ENCODE measurements around the gene PARP14.
"Not testable (repeated sequence)": the region's sequence is repeated elsewhere in the genome, so short reads cannot be mapped to it uniquely, and the experiment has no call there.

PARP14 gene

GRCh38 chr3:122719273-122719921 is 38.8 kb downstream of the PARP14 start:
- H3K36me3 ChIP-seq (ENCODE audit: insufficient read depth, low read length) = peaks cover 87% of the 10 kb centered on the region
- no peaks in the 10 kb centered on the region for H3K79me2 ChIP-seq (ENCODE audit: control insufficient read depth, insufficient read depth, low read length, unreplicated experiment)
- H3K4me3 ChIP-seq (ENCODE audit: low read depth, low read length) = no peak overlapping the region
- H3K4me1 ChIP-seq (ENCODE audit: control insufficient read depth, insufficient read depth, low read length, unreplicated experiment) = no peaks in the 10 kb centered on the region
- no peak overlapping the region for H3K27ac ChIP-seq (ENCODE audit: low read depth, low read length)
- no peak overlapping the region for H2AFZ ChIP-seq (ENCODE audit: low read length, unreplicated experiment)
- no peaks in the 10 kb centered on the region for H3K27me3 ChIP-seq (ENCODE audit: insufficient read depth, low read length)

- Histone ChIP-seq H3K4me3 (ENCODE audit: low read depth, low read length) (no peak overlapping the region), H3K36me3 (ENCODE audit: insufficient read depth, low read length) (peaks cover 70% of the 10 kb centered on the region), H3K4me1 (ENCODE audit: control insufficient read depth, insufficient read depth, low read length, unreplicated experiment) (no peaks in the 10 kb centered on the region), H3K27me3 (ENCODE audit: insufficient read depth, low read length) (no peaks in the 10 kb centered on the region), H2AFZ (ENCODE audit: low read length, unreplicated experiment) (no peak overlapping the region), H3K27ac (ENCODE audit: low read depth, low read length) (no peak overlapping the region), H3K79me2 (ENCODE audit: control insufficient read depth, insufficient read depth, low read length, unreplicated experiment) (no peaks in the 10 kb centered on the region)
Observed at GRCh38 chr3:122725106-122725505, 44.5 kb downstream of the PARP14 start.

- Histone ChIP-seq H3K36me3 (ENCODE audit: insufficient read depth, low read length) (peaks cover 52% of the 10 kb centered on the region), H3K79me2 (ENCODE audit: control insufficient read depth, insufficient read depth, low read length, unreplicated experiment) (no peaks in the 10 kb centered on the region)
Observed at GRCh38 chr3:122727294-122727693, 46.7 kb downstream of the PARP14 start.

GRCh38 chr3:122727766-122728165 is 47.1 kb downstream of the PARP14 start:
- no peaks in the 10 kb centered on the region for H3K27me3 ChIP-seq (ENCODE audit: insufficient read depth, low read length)
- no peak overlapping the region for H2AFZ ChIP-seq (ENCODE audit: low read length, unreplicated experiment)
- peaks cover 47% of the 10 kb centered on the region for H3K36me3 ChIP-seq (ENCODE audit: insufficient read depth, low read length)
- H3K27ac ChIP-seq (ENCODE audit: low read depth, low read length) = no peak overlapping the region
- no peaks in the 10 kb centered on the region for H3K4me1 ChIP-seq (ENCODE audit: control insufficient read depth, insufficient read depth, low read length, unreplicated experiment)
- no peak overlapping the region for H3K4me3 ChIP-seq (ENCODE audit: low read depth, low read length)
- no peaks in the 10 kb centered on the region for H3K79me2 ChIP-seq (ENCODE audit: control insufficient read depth, insufficient read depth, low read length, unreplicated experiment)

More at GRCh38 chr3:122727294-122727693, 46.7 kb downstream of the PARP14 start:
- Histone ChIP-seq H3K4me3 (ENCODE audit: low read depth, low read length) (no peak overlapping the region), H3K27me3 (ENCODE audit: insufficient read depth, low read length) (no peaks in the 10 kb centered on the region), H3K4me1 (ENCODE audit: control insufficient read depth, insufficient read depth, low read length, unreplicated experiment) (no peaks in the 10 kb centered on the region), H3K27ac (ENCODE audit: low read depth, low read length) (no peak overlapping the region), H2AFZ (ENCODE audit: low read length, unreplicated experiment) (no peak overlapping the region)

- Histone ChIP-seq H3K79me2 (ENCODE audit: control insufficient read depth, insufficient read depth, low read length, unreplicated experiment) (no peaks in the 10 kb centered on the region), H3K4me1 (ENCODE audit: control insufficient read depth, insufficient read depth, low read length, unreplicated experiment) (no peaks in the 10 kb centered on the region), H3K4me3 (ENCODE audit: low read depth, low read length) (no peak overlapping the region), H3K36me3 (ENCODE audit: insufficient read depth, low read length) (peaks cover 45% of the 10 kb centered on the region), H3K27me3 (ENCODE audit: insufficient read depth, low read length) (no peaks in the 10 kb centered on the region), H3K27ac (ENCODE audit: low read depth, low read length) (no peak overlapping the region), H2AFZ (ENCODE audit: low read length, unreplicated experiment) (no peak overlapping the region)
Observed at GRCh38 chr3:122728186-122728585, 47.5 kb downstream of the PARP14 start.

- Histone ChIP-seq H3K27ac (ENCODE audit: low read depth, low read length) (no peak overlapping the region), H2AFZ (ENCODE audit: low read length, unreplicated experiment) (no peak overlapping the region), H3K36me3 (ENCODE audit: insufficient read depth, low read length) (peaks cover 37% of the 10 kb centered on the region)
Observed at GRCh38 chr3:122728756-122729514, 48.3 kb downstream of the PARP14 start.

GRCh38 chr3:122730240-122730639 is 49.6 kb downstream of the PARP14 start:
- no peak overlapping the region for H2AFZ ChIP-seq (ENCODE audit: low read length, unreplicated experiment)
- H3K36me3 ChIP-seq (ENCODE audit: insufficient read depth, low read length) = peaks cover 34% of the 10 kb centered on the region
- H3K4me3 ChIP-seq (ENCODE audit: low read depth, low read length) = no peak overlapping the region
- no peaks in the 10 kb centered on the region for H3K27me3 ChIP-seq (ENCODE audit: insufficient read depth, low read length)
- H3K79me2 ChIP-seq (ENCODE audit: control insufficient read depth, insufficient read depth, low read length, unreplicated experiment) = no peaks in the 10 kb centered on the region
- H3K27ac ChIP-seq (ENCODE audit: low read depth, low read length) = no peak overlapping the region
- no peaks in the 10 kb centered on the region for H3K4me1 ChIP-seq (ENCODE audit: control insufficient read depth, insufficient read depth, low read length, unreplicated experiment)

More at GRCh38 chr3:122728756-122729514, 48.3 kb downstream of the PARP14 start:
- Histone ChIP-seq H3K4me3 (ENCODE audit: low read depth, low read length) (no peak overlapping the region), H3K4me1 (ENCODE audit: control insufficient read depth, insufficient read depth, low read length, unreplicated experiment) (no peaks in the 10 kb centered on the region), H3K79me2 (ENCODE audit: control insufficient read depth, insufficient read depth, low read length, unreplicated experiment) (no peaks in the 10 kb centered on the region), H3K27me3 (ENCODE audit: insufficient read depth, low read length) (no peaks in the 10 kb centered on the region)

- peaks cover 21% of the 10 kb centered on the region for H3K36me3 ChIP-seq (ENCODE audit: insufficient read depth, low read length)
- H3K4me3 ChIP-seq (ENCODE audit: low read depth, low read length); H3K27ac ChIP-seq (ENCODE audit: low read depth, low read length); H3K4me1 ChIP-seq (ENCODE audit: control insufficient read depth, insufficient read depth, low read length, unreplicated experiment); H3K79me2 ChIP-seq (ENCODE audit: control insufficient read depth, insufficient read depth, low read length, unreplicated experiment); H2AFZ ChIP-seq (ENCODE audit: low read length, unreplicated experiment); H3K27me3 ChIP-seq (ENCODE audit: insufficient read depth, low read length): not testable (repeated sequence)
Observed at GRCh38 chr3:122732682-122733525, 52.3 kb downstream of the PARP14 start.

GRCh38 chr3:122739172-122739571 is 58.5 kb downstream of the PARP14 start:
- no peaks in the 10 kb centered on the region for H3K27me3 ChIP-seq (ENCODE audit: insufficient read depth, low read length)
- no peaks in the 10 kb centered on the region for H3K4me1 ChIP-seq (ENCODE audit: control insufficient read depth, insufficient read depth, low read length, unreplicated experiment)
- H3K4me3 ChIP-seq (ENCODE audit: low read depth, low read length) = no peak overlapping the region
- peaks cover 20% of the 10 kb centered on the region; the same call in 1 of the 2 replicates for H3K36me3 ChIP-seq (ENCODE audit: insufficient read depth, low read length)
- H3K79me2 ChIP-seq (ENCODE audit: control insufficient read depth, insufficient read depth, low read length, unreplicated experiment) = no peaks in the 10 kb centered on the region
- no peak overlapping the region for H2AFZ ChIP-seq (ENCODE audit: low read length, unreplicated experiment)
- no peak overlapping the region for H3K27ac ChIP-seq (ENCODE audit: low read depth, low read length)

- Histone ChIP-seq H3K4me1 (ENCODE audit: control insufficient read depth, insufficient read depth, low read length, unreplicated experiment) (peaks cover 11% of the 10 kb centered on the region), H3K27me3 (ENCODE audit: insufficient read depth, low read length) (no peaks in the 10 kb centered on the region), H3K27ac (ENCODE audit: low read depth, low read length) (no peak overlapping the region), H3K79me2 (ENCODE audit: control insufficient read depth, insufficient read depth, low read length, unreplicated experiment) (no peaks in the 10 kb centered on the region), H3K36me3 (ENCODE audit: insufficient read depth, low read length) (peaks cover 26% of the 10 kb centered on the region; the same call in 1 of the 2 replicates), H2AFZ (ENCODE audit: low read length, unreplicated experiment) (no peak overlapping the region), H3K4me3 (ENCODE audit: low read depth, low read length) (no peak overlapping the region)
Observed at GRCh38 chr3:122742234-122742633, 61.6 kb downstream of the PARP14 start.
